Mesenchymal stem cell (in vitro differentiated cells and primary cell): ENCODE measurements around the gene MEMO1.

Experiments used
- DNase-seq: peaks from one replicate; pipeline ENCODE4 v3.0.0-alpha.2; 2013
- H2AFZ ChIP-seq: one replicate; pipeline ENCODE4 v1.6.1; 2013; ENCODE audit warnings: low read depth, mild to moderate bottlenecking, control low read depth, inconsistent platforms, low read length, moderate library complexity
- H2AK5ac ChIP-seq: 2 replicates; pipeline ENCODE4 v1.6.1; 2013; ENCODE audit warnings: low read length, moderate library complexity, mild to moderate bottlenecking, inconsistent platforms; ENCODE audit not compliant: severe bottlenecking
- H2BK120ac ChIP-seq: one replicate; pipeline ENCODE4 v1.6.1; 2013; ENCODE audit warnings: low read depth, mild to moderate bottlenecking, inconsistent platforms, low read length, moderate library complexity
- H2BK12ac ChIP-seq, 2 experiments: one replicate each; pipeline ENCODE4 v1.6.1; 2013; ENCODE audit warnings: inconsistent platforms in 2 of 2, low read length in 2 of 2, mild to moderate bottlenecking in 2 of 2, moderate library complexity in 2 of 2, control low read depth in 1 of 2
- H2BK15ac ChIP-seq: one replicate; pipeline ENCODE4 v1.6.1; 2013; ENCODE audit warnings: mild to moderate bottlenecking, low read depth, inconsistent platforms; ENCODE audit not compliant: poor library complexity, severe bottlenecking
- H2BK5ac ChIP-seq: 2 replicates; pipeline ENCODE4 v1.6.1; 2013; ENCODE audit warnings: low read depth, mild to moderate bottlenecking, low read length, control low read depth, inconsistent platforms; ENCODE audit not compliant: poor library complexity, severe bottlenecking
- H3K14ac ChIP-seq, 2 experiments: one replicate each; pipeline ENCODE4 v1.6.1; 2013; ENCODE audit warnings: inconsistent platforms in 2 of 2, low read length in 2 of 2, control low read depth in 1 of 2, mild to moderate bottlenecking in 1 of 2, moderate library complexity in 1 of 2
- H3K18ac ChIP-seq, 2 experiments: one replicate each; pipeline ENCODE4 v1.6.1; 2013; ENCODE audit warnings: inconsistent platforms in 2 of 2, low read length in 2 of 2, control low read depth in 1 of 2, low read depth in 1 of 2, mild to moderate bottlenecking in 1 of 2
- H3K23ac ChIP-seq, 2 experiments: one replicate each; pipeline ENCODE4 v1.6.1; 2013; ENCODE audit warnings: inconsistent platforms in 2 of 2, low read length in 2 of 2, mild to moderate bottlenecking in 2 of 2, moderate library complexity in 2 of 2, control low read depth in 1 of 2
- H3K27ac ChIP-seq: 2 replicates; pipeline ENCODE4 v1.5.1; 2013; ENCODE audit warnings: mild to moderate bottlenecking, moderate library complexity, low read length, control low read depth, inconsistent platforms; ENCODE audit not compliant: poor library complexity, severe bottlenecking
- H3K27me3 ChIP-seq, 2 experiments: 2 replicates each; pipeline versions ENCODE4 v1.6.1 to v1.7.0; 2013; ENCODE audit warnings: low read length in 2 of 2, mild to moderate bottlenecking in 2 of 2, moderate library complexity in 2 of 2, control low read depth in 1 of 2, inconsistent platforms in 1 of 2; ENCODE audit not compliant: control insufficient read depth in 1 of 2, insufficient read depth in 1 of 2
- H3K36me3 ChIP-seq, 2 experiments: 2 replicates each; pipeline versions ENCODE4 v1.6.1 to v1.7.0; 2013; ENCODE audit warnings: low read length in 2 of 2, control low read depth in 1 of 2, inconsistent platforms in 1 of 2, low read depth in 1 of 2, mild to moderate bottlenecking in 1 of 2; ENCODE audit not compliant: insufficient read depth in 2 of 2, control insufficient read depth in 1 of 2
- H3K4ac ChIP-seq, 2 experiments: one replicate each; pipeline ENCODE4 v1.6.1; 2013; ENCODE audit warnings: inconsistent platforms in 2 of 2, low read length in 2 of 2, mild to moderate bottlenecking in 2 of 2, moderate library complexity in 2 of 2, control low read depth in 1 of 2, low read depth in 1 of 2
- H3K4me1 ChIP-seq: 2 replicates; pipeline ENCODE4 v1.6.1; 2013; ENCODE audit warnings: low read depth, low read length, control low read depth; ENCODE audit not compliant: control insufficient read depth, insufficient read depth
- H3K4me2 ChIP-seq: 2 replicates; pipeline ENCODE4 v1.6.1; 2013; ENCODE audit warnings: low read length, mild to moderate bottlenecking, inconsistent platforms; ENCODE audit not compliant: poor library complexity, severe bottlenecking
- H3K4me3 ChIP-seq, 2 experiments: 2 replicates each; pipeline versions ENCODE4 v1.5.1 to v1.7.0; 2013; ENCODE audit warnings: low read length in 2 of 2, mild to moderate bottlenecking in 2 of 2, control low read depth in 1 of 2, low read depth in 1 of 2; ENCODE audit not compliant: insufficient read depth in 1 of 2
- H3K79me1 ChIP-seq: replicated peaks from 2 replicates; pipeline ENCODE4 v1.6.1; 2013; ENCODE audit warnings: mild to moderate bottlenecking, control low read depth, low read length, inconsistent platforms; ENCODE audit not compliant: poor library complexity, severe bottlenecking
- H3K9ac ChIP-seq: 2 replicates; pipeline ENCODE4 v1.7.0; 2013; ENCODE audit warnings: mild to moderate bottlenecking, low read length, moderate library complexity
- H3K9me3 ChIP-seq: 2 replicates; pipeline ENCODE4 v1.7.0; 2013; ENCODE audit warnings: mild to moderate bottlenecking, low read length; ENCODE audit not compliant: control insufficient read depth
- H4K8ac ChIP-seq: one replicate; pipeline ENCODE4 v1.6.1; 2013; ENCODE audit warnings: inconsistent platforms, mild to moderate bottlenecking, low read length, moderate library complexity
- H4K91ac ChIP-seq: one replicate; pipeline ENCODE4 v1.6.1; 2013; ENCODE audit warnings: mild to moderate bottlenecking, low read length, inconsistent platforms
- WGBS: methylation state at CpG from one replicate; pipeline ENCODE4 v1.1.7; 2013; ENCODE audit warnings: mixed read lengths; 5-methylcytosine and 5-hydroxymethylcytosine counted together

Gene MEMO1

DNA sequence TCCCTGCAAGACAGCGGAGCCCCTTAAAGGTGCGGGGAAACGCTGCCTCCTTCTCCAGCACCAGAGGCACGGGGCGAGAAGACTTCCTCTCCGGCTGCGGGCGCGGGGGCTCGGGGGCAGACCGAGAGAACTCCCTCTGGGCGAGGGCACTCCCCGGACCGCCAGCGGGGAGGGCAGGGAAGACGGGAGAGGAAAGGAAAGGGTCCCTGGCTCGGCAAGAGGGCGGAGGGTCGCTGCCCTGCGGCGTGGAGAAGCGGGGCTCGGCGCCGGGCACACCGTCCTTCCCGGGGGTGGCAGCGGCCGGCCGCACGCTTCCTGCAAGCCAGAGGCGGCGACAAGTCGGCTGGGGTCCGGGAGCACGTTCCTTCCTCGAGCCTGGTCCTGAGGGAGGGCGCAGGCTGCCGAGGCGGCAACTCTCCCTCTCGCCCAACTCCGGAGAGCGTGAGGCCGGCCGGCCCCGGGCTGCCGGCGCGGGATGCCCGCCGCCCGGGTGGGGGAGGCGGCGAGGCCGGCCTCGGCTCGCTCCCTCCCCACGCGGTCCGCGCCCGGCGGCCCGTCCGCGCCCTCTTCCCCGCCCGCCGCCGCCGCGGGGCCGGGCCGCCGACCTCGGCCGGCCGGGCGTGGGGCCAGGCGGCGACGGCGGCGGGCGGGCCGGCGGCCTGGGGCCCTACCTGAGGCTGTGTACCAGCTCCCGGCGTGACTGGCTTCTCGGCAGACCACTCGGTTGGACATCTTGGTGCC, 1.1 kb downstream of the MEMO1 start:
- peak; percentile 43 for DNase-seq
- Histone ChIP-seq H3K4me2 (peak overlapping the region; percentile 84), H3K18ac (peak overlapping the region; percentile 81 to 90), H3K4me1 (peaks cover 6% of the 10 kb centered on the region), H2AFZ (peak overlapping the region; percentile 3), H2BK15ac (peak overlapping the region; percentile 44), H2AK5ac (no peak overlapping the region), H2BK120ac (peak overlapping the region; percentile 6), H3K27ac (peak overlapping the region; percentile 55), H3K23ac (peak overlapping the region in 1 of 2 experiments; percentile 37), H4K91ac (peak overlapping the region; percentile 9), H4K8ac (no peak overlapping the region), H3K4ac (peak overlapping the region; percentile 46 to 85), H3K27me3 (no peaks in the 10 kb centered on the region), H3K9me3 (no peaks in the 10 kb centered on the region), H3K4me3 (peak overlapping the region; percentile 81 to 90), H3K79me1 (peaks cover 2% of the 10 kb centered on the region), H2BK5ac (peak overlapping the region; percentile 49), H3K9ac (peak overlapping the region; percentile 90), H2BK12ac (peak overlapping the region in 1 of 2 experiments; percentile 92), H3K36me3 (peaks cover 0 to 6% of the 10 kb centered on the region in 2 experiments), H3K14ac (peak overlapping the region in 1 of 2 experiments; percentile 95)
- 0% methylated on average over 18 of the region's 91 CpGs for whole genome bisulfite sequencing

DNA sequence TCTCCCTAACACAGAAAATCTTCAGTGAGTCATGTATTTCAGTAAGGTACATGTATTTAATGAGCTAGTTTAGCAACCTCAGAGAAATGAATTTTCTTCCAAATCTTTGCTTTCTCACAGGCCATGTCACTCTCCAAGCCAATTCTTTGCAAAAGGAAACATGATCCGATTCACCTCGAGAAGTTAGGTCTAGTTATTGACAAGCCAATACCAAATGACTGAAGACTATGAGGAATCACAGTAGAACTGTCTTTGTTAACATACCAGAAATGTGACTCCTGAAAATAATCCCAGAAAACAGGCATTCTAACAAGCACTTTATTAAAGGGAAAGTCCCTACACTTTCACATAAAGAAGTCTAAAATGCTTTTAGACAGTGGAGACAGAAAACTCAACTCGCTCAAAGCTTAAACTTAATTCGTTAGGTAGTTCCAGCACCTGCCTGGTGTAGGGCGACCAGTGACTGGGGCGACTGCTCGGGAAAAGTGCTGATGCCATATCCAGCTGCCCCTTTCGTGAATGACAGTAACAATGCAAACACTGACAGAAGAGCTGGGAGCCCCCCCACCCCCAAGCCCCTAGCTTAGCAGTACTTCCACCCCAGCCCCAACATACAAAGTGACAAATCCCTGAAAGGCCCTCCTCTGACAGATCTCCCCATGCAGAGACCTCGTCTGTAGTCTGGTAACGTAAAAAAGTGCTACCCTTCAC, 1.8 kb downstream of the MEMO1 start:
- Histone ChIP-seq H4K91ac (no peak overlapping the region), H3K4me3 (peak overlapping the region; percentile 81 to 90), H2BK12ac (no peak overlapping the region), H3K36me3 (peaks cover 0 to 3% of the 10 kb centered on the region in 2 experiments), H3K9me3 (no peaks in the 10 kb centered on the region), H3K79me1 (peaks cover 2% of the 10 kb centered on the region), H4K8ac (no peak overlapping the region), H3K23ac (peak overlapping the region in 1 of 2 experiments; percentile 37), H2BK120ac (peak overlapping the region; percentile 75), H3K27ac (peak overlapping the region; percentile 55), H3K18ac (peak overlapping the region; percentile 81 to 90), H3K4ac (peak overlapping the region in 1 of 2 experiments; percentile 85), H2AFZ (no peak overlapping the region), H3K14ac (peak overlapping the region in 1 of 2 experiments; percentile 95), H3K9ac (peak overlapping the region; percentile 90), H2AK5ac (no peak overlapping the region), H3K27me3 (no peaks in the 10 kb centered on the region), H3K4me1 (peaks cover 6% of the 10 kb centered on the region), H3K4me2 (peak overlapping the region; percentile 84), H2BK5ac (peak overlapping the region; percentile 49), H2BK15ac (no peak overlapping the region)
- under 1% methylated on average over 10 of the region's 10 CpGs for WGBS
- peak; percentile 60 for DNase-seq

DNA sequence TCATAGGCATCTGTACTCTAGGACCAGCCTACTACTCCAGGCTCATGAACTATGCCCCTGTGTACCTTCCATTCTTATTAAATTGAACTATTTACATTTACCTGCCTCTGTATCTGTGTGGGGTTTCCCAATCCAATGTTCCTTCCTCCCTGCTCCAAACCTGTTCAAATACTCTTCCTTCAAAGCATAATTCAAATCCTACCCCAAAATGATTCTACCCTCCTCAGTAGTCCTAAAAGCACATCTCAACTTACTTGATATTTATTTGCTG, 3.8 kb downstream of the MEMO1 start:
- no peaks in the 10 kb centered on the region for H3K9me3 ChIP-seq
- peaks cover 0 to 3% of the 10 kb centered on the region in 2 experiments for H3K36me3 ChIP-seq
- H4K8ac ChIP-seq, result no peak overlapping the region
- H3K79me1 ChIP-seq, result peaks cover 2% of the 10 kb centered on the region
- no peak overlapping the region for H2AFZ ChIP-seq
- H3K18ac ChIP-seq, result no peak overlapping the region
- H3K27ac ChIP-seq, result no peak overlapping the region
- no peak overlapping the region for H2AK5ac ChIP-seq
- no peak overlapping the region for H3K23ac ChIP-seq
- no peak overlapping the region for H2BK120ac ChIP-seq
- no peak overlapping the region for H3K4ac ChIP-seq
- no peak overlapping the region for H3K9ac ChIP-seq
- H2BK12ac ChIP-seq, result no peak overlapping the region
- H3K4me2 ChIP-seq, result no peak overlapping the region
- H3K27me3 ChIP-seq, result no peaks in the 10 kb centered on the region
- H3K4me1 ChIP-seq, result peaks cover 6% of the 10 kb centered on the region
- DNase-seq, result no peak
- H3K4me3 ChIP-seq, result no peak overlapping the region
- no peak overlapping the region for H4K91ac ChIP-seq
- H2BK5ac ChIP-seq, result no peak overlapping the region
- H3K14ac ChIP-seq, result no peak overlapping the region
- H2BK15ac ChIP-seq, result no peak overlapping the region

DNA sequence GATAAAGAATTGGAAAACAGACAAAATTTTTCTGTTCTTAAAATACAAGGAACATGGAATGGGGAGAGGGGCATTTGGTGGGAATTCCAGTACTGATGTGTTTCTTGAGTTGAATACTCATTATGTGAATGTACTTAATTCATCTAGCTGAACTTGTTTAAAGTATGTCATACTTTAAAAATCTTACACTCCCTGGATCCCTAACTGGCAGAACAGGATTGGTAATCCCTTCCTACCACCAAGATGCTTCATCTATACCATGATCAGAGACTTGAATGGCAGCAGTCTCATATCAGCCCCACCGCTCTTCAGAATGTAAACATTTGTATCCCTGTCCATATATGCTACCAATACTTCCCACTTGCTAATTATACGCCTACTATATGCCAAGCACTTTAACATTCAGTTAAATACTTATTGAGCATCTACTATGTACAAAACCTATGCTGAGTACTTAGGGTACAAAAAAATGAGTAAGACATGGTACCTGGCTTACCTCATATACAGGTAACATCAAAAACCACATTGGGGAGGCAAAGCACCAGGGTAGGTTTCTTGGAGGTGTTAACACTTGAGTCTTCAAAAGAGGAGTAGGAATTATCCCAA, 5.3 kb downstream of the MEMO1 start:
- 100% methylated on average over 2 of the region's 2 CpGs for WGBS
- H3K4ac ChIP-seq, result no peak overlapping the region
- H2BK12ac ChIP-seq, result no peak overlapping the region
- H2BK5ac ChIP-seq, result no peak overlapping the region
- no peaks in the 10 kb centered on the region for H3K27me3 ChIP-seq
- peaks cover 1% of the 10 kb centered on the region for H3K79me1 ChIP-seq
- no peak overlapping the region for H3K9ac ChIP-seq
- no peak overlapping the region for H4K8ac ChIP-seq
- no peaks in the 10 kb centered on the region for H3K9me3 ChIP-seq
- peaks cover 3% of the 10 kb centered on the region for H3K4me1 ChIP-seq
- no peak for DNase-seq
- no peak overlapping the region for H3K14ac ChIP-seq
- no peak overlapping the region for H3K4me3 ChIP-seq
- H2BK15ac ChIP-seq, result no peak overlapping the region
- no peak overlapping the region for H2AFZ ChIP-seq
- no peak overlapping the region for H2AK5ac ChIP-seq
- H3K36me3 ChIP-seq, result no peaks in the 10 kb centered on the region
- H3K27ac ChIP-seq, result no peak overlapping the region
- H4K91ac ChIP-seq, result no peak overlapping the region
- H3K18ac ChIP-seq, result no peak overlapping the region
- no peak overlapping the region for H3K4me2 ChIP-seq
- H3K23ac ChIP-seq, result no peak overlapping the region
- H2BK120ac ChIP-seq, result no peak overlapping the region
